LNCaP clone FGC (cell line): ENCODE measurements around the gene OXER1.

Experiments used
- DNase-seq: peaks from one replicate; pipeline ENCODE4 v3.0.0-alpha.2; 2011; ENCODE audit warnings: low read depth
- H3K4me3 ChIP-seq: 2 replicates; pipeline ENCODE4 v1.5.1; 2011; ENCODE audit warnings: mild to moderate bottlenecking, low read depth, low read length, control low read depth
- CTCF ChIP-seq: IDR thresholded peaks from 2 replicates; pipeline ENCODE4 v1.5.1; 2012; ENCODE audit warnings: mild to moderate bottlenecking; ENCODE audit not compliant: control insufficient read depth, insufficient read depth; ENCODE audit errors: extremely low read depth

Gene OXER1

GRCh38 chr2:42770288-42771131 lies 6.6 kb upstream of the OXER1 start:
- TF ChIP-seq CTCF: peak; percentile 19; the same call in 1 of the 2 replicates

GRCh38 chr2:42769583-42770287 lies 5.8 kb upstream of the OXER1 start:
- no peak for TF ChIP-seq CTCF
- no peak for DNase-seq
- no peak overlapping the region for H3K4me3 ChIP-seq

More at GRCh38 chr2:42770288-42771131, 6.6 kb upstream of the OXER1 start:
- H3K4me3 ChIP-seq: no peak overlapping the region
- no peak for DNase-seq

- no peak for DNase-seq
- no peak overlapping the region for H3K4me3 ChIP-seq
- no peak for TF ChIP-seq CTCF
Measured at GRCh38 chr2:42768706-42769256, 4.8 kb upstream of the OXER1 start.

- no peak for DNase-seq
- no peak for TF ChIP-seq CTCF
- no peak overlapping the region for H3K4me3 ChIP-seq
Measured at GRCh38 chr2:42767899-42768705, 4.2 kb upstream of the OXER1 start.

- TF ChIP-seq CTCF: no peak
Measured at GRCh38 chr2:42767080-42767898, 3.4 kb upstream of the OXER1 start.

GRCh38 chr2:42765686-42766085 lies 1.8 kb upstream of the OXER1 start:
- H3K4me3 ChIP-seq: no peak overlapping the region
- TF ChIP-seq CTCF: no peak
- DNase-seq: no peak

More at GRCh38 chr2:42767080-42767898, 3.4 kb upstream of the OXER1 start:
- H3K4me3 ChIP-seq: no peak overlapping the region
- DNase-seq: no peak
